GM18519 (cell line): ENCODE measurements around the gene EZR.

Experiments
- ATAC-seq: cut with Tn5 transposase; IDR thresholded peaks from one replicate; pipeline ENCODE4 v1.9.1; 2021; ENCODE audit warnings: mild to moderate bottlenecking, moderate library complexity; ENCODE audit not compliant: unreplicated experiment, low FRiP score

Gene EZR

GRCh38 chr6:158780246-158780884 is 38.8 kb downstream of the EZR start:
- ATAC-seq: no peak

GRCh38 chr6:158778005-158778527 is 41.1 kb downstream of the EZR start:
- no peak for ATAC-seq

DNA sequence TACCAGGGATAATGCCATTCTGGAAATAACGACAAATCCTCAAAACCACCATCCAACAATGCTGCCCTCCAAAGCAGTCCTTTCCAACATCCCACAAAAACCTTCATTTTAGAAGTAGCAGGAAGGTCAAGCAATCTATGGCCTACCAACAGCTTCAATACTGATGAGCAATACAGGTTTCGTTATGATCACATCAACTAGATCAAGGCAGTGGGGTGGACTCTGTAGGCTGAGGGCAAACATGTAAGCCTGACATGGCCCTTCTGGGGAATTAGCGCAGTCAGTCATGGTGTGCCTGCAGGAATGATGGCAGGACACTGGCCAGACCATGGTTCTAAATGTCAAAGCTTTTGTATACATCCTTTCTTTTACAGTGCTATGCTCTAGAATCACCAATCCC is 41.7 kb downstream of the EZR start:
- ATAC-seq: no peak

DNA sequence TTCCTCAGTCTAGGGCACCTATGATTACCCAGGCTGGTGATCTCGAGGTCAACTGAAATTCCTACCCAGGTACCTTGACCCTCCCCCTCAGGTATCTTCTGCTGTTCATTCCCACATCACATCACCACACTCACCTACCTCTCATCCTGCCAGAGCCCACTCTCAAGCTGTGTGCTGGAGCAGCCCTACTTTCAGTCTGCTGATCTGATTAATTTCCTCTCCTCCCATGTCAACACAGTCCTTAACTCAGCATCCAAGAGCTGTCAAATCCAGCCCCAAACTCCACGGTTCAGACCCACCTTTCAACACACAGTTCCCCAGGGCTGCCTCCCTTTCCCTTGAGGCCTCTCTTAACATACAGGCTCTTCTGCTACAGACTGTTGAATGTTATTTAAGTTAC is 42.4 kb downstream of the EZR start:
- no peak for ATAC-seq

GRCh38 chr6:158775832-158776231 is 43.3 kb downstream of the EZR start:
- no peak for ATAC-seq

DNA sequence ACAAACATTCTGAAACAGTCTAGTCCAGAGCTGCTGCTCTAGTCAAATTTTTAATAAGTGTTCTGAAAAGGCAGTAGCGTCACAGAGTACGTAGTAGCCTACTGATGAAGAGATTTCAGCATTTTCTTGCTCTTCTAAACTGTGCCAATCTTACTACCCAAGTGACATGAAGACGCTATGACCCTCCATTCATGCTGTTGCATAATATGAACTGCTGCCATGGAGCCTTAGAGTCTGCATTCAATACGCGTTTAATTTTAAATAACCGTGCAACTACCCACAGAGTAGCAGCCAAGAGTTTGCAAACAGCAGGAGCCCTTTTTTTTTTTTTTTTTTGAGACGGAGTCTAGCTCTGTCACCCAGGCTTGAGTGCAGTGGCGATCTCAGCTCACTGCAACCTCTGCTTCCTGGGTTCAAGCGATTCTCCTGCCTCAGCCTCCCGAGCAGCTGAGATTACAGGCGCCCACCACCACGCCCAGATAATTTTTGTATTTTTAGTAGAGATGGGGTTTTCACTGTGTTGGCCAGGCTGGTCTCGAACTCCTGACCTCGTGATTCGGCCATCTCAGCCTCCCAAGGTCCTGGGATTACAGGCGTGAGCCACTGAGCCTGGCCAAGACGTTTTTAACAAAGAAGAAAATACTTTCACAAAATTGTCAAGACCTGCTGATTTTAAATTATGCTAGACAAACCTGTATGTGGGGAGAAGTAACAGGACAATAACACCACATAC is 44.3 kb downstream of the EZR start:
- no peak for ATAC-seq

DNA sequence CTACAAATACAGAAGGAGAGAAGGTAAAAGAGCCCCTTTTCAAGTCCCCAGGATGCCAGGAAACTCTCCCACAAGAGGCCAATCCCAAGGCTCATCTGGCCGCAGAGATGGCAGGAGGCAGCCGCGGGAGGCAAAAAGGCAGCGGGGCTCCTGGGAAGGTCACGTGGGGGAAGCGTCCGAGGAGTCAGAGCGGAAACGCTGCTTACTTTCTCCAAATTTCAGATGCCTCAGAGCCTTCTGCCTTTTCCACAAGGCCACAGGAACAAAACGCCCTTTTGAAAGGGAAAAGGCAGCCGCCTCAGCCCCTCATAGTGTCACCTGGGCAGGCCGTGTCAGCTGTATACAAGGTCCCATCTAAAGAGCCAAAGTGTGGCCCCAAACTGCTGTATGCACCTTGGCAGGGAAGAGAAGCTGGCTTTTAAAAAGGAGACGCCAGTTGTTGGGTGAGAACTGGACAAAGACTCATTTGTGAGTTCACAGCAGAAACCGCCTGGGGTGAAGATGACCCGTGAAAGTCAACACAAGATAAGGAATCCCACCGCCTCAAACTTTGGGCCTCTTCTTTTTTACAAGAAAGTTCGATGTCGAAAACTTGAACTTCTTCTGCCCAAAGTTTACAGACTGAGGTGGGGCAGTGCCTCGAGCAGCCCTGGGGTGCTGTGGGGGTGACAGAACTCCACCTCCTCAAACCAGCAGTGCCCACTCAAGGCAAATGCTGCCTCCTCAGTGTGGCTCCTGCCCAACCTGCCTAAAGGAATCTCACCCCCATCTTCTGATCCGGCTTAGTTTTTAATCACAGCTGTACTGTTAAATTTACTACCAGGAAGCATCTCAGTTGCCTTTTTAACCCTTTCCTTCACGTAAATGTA is 45.4 kb downstream of the EZR start:
- ATAC-seq: no peak

DNA sequence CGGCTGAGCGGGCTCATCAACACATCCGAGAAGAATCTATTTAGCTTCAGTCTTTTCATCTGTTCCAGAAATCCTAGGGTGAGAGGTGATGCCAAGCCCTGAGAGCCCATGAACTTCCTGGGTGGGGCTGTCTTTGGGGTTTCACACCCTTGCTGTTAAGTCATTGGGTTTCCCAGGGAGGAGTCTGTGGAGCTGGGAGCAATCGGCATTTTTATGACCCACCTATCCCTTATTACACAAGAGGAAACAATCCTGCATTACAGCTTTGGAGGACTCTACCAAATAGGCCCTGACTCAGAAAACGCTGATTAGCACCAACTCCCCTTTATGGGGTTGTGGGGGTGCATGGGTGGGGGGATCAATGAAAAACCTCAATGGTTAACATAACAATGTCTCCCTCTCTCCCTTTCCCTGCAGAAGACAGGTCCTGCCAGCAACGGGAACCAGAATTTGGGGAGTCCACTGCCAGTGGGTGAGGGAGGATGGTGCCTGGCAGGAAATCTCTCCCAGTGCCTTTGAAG is 46.3 kb downstream of the EZR start:
- ATAC-seq: no peak

DNA sequence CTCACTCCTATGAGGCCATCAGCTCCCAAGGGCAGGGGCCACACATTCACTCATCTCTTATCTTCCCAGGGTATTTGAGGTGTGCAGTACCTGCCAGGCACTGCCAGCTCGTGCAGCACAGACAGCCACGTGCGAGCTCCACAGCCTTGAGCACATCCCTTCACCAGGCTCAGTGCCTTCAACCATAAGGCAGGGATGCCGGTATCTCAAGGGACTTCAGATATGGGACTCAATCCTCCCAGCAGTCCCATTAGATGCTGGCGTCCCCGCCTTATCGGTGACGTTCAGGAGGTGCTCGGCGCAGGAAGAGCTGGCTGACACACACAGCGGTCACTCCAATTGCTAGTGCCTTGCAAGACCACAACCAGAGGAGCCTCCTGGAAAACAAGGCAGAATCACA is 47.0 kb downstream of the EZR start:
- ATAC-seq: no peak

GRCh38 chr6:158771399-158772152 is 47.6 kb downstream of the EZR start:
- no peak for ATAC-seq

GRCh38 chr6:158770533-158771330 is 48.4 kb downstream of the EZR start:
- no peak for ATAC-seq

- no peak for ATAC-seq
These were observed 49.3 kb downstream of the EZR start for GRCh38 chr6:158769771-158770432.

DNA sequence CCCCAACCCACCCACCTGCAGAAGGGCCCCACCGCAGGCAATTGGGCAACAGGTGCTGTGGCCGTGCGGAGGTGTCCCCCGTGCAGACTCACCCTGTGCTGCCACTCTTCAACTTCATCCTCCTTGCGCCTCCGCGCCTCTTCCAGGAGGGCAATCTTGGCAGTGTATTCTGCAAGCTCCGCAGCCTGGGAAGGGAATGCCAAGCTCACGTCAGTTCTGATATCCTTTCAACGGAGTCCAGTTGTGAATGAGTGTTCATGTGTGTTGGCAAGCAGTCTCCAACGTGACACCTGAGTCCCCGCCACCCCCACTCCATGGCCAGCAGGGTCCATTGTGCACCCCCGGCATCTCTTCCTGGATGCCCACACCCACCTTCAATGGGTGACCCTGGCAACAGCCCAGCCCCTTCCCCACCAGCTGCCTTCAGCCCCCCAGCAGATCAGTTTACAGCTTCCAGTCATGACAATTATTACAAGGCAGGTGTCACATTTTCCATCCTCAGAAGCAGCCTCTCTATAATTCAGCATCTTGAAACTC is 49.9 kb downstream of the EZR start:
- ATAC-seq: no peak

DNA sequence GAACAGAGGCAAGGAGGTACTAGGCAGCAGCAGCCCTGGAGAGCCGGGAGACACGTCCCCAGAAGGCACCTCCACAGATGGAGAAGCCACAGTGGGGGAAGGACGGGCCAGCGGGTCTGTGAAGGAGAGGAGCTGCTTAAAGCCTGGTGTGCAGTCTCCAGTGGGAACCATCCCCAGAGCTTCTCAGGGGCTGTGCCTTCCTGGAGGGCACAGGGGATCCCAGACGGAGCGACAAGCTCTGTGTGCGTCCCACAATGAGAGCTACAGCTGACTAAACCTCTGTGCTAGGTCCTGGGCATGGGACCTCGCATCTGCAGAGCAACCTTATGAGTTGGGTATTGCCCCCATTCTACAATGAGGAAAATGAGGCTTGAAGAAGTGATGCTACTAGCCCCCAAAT is 50.7 kb downstream of the EZR start:
- ATAC-seq: no peak

GRCh38 chr6:158767709-158768108 is 51.5 kb downstream of the EZR start:
- ATAC-seq: no peak

DNA sequence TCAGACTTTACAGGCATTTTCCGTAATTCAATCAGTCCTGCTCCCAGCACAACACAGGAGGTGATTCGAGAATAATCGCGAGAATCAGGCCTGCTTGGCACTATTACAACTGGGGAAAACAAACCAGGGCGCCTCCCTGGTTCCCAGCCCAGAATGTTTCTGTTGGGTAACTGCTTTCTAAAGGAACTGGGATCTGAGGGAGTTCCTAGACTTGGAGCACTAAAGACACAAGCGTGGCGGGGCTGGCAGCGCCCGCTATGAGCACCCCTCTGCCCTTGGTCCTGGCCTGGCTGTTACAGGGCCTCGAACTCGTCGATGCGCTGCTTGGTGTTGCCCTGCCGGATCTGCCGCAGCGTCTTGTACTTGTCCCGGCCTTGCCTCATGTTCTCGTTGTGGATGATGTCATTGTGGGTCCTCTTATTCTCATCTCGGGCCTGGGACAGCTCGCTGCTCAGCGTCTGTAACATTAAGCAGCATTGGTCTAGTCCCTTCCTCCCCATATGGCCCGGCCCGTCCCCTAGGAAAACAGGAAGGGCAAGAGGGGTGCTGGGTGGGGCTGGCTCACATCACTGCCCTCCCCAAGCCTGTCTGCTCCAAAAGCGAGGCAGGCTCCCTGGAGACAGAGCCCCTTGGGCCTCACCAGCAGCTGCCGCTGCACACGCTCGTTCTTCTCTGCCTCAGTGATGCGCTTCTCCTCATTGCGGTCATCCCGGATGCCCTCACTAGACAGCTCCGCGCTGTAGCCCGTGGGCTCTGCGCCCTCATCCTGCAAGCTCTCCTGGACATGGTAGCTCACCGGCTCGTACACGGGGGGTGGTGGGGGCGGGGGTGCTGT is 52.3 kb downstream of the EZR start:
- no peak for ATAC-seq

GRCh38 chr6:158765499-158766068 is 53.6 kb downstream of the EZR start:
- ATAC-seq: no peak
